ENCODE results near the gene RASGRF1.
"Not testable (repeated sequence)": the region's sequence is repeated elsewhere in the genome, so short reads cannot be mapped to it uniquely, and the experiment has no call there.

The RASGRF1 gene

DNA sequence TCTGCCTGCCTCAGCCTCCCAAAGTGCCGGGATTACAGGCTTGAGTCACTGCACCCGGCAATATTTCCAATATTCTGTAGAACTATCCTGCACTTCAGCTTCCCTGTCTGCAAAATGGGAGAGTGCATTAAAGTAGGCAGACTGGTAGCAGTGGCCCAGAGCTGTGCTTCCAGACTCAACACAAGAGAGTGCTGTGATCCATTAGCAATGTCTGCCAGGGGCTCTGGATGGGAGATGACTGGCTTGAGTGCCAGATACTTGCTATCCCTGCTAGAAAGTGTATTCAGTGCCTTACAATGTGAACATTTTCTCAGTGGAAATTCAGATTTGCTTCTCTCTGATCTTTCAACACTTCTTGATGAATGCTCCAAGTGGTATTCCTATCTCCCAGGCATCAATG lies 80.3 kb downstream of the RASGRF1 start:
- in situ Hi-C loops (cut with MboI; ENCODE audit: low sequenced_read_pairs) = loop anchor here (25.0 kb wide), 1 partner anchor 98 kb away; no protein-coding TSS in a partner anchor

DNA sequence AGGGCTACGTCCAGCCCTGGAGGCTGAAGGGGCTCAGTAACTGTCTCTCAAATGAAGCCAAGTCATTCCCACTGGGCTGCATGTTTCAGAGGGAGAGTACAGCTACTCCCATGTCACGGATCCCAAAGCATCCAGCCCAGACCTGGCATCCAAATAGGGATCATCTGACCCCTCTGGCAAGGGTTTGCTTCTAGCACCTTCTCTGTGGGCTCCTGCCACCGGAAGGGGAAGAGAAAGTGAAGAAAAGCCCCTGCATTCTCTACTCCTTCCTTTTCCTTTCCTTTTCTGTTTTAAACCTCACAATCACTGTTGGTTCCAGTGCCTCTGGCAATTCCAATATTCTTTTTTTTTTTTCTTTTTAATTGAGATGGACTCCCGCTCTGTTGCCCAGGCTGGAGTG lies 81.2 kb downstream of the RASGRF1 start:
- in situ Hi-C loops (cut with MboI; ENCODE audit: low sequenced_read_pairs) = loop anchor here (25.0 kb wide), 1 partner anchor 97 kb away; no protein-coding TSS in a partner anchor

DNA sequence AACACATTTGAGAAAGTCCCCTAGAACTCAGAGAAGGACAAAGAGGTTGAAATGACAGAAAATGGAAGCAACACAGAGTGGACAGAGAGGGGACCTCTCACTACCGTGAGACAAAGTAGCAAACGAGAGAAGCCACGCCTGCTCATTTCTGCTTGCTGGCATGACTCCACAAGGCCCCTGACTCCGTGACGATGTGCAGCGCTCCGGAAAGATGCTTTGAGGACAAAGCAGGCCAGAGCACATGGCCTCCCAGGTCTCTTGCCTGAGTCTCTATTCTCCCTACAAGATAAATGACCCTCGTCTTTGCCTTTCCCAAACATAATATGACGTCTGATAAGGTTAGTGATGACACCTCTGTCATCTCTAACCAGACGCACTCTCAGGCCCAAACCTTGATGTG lies 81.9 kb downstream of the RASGRF1 start:
- in situ Hi-C loops (cut with MboI; ENCODE audit: low sequenced_read_pairs) = loop anchor here (25.0 kb wide), 1 partner anchor 96 kb away; no protein-coding TSS in a partner anchor

DNA sequence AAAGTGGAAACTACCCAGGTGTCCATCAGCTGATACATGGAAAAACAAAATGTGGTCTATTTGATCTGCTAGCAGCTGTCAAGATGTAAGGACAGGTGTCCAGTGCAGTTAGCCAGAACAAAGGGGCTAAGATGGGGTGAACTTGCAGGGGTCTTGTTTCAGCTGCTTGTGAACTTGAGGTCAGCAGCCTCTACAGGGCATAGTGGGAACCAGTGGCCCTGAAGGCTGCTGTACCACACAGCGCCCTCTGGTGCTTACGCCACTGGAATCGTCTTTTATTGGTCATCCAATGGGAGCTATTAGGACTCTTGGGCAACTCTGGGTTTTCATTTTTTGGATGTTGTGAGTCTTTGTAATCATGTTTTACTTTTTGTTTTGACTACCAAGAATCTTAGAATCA lies 83.5 kb downstream of the RASGRF1 start:
- in situ Hi-C loops (cut with MboI; ENCODE audit: low sequenced_read_pairs) = loop anchor here (25.0 kb wide), 1 partner anchor 95 kb away; no protein-coding TSS in a partner anchor

DNA sequence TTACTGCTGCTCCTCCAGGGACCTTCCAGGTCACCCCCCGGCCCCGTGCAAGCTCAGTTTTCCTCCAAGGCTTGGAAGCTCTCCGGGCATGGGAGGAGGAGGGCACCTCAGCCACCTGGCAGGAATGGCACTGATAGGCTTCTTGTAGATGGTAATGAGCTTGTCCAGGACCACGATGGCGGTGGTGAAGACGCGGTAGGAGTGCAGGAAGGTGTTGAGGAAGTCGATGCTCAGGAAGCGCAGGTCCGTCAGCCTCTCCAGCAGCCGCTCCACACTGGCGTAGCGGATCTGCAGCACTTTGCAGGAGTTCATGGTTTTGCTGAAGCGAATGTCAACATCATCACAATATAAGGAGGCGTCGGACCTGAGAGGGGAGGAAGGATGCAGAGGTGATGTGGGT lies 84.5 kb downstream of the RASGRF1 start:
- in situ Hi-C loops (cut with MboI; ENCODE audit: low sequenced_read_pairs) = loop anchor here (25.0 kb wide), 1 partner anchor 94 kb away; no protein-coding TSS in a partner anchor

DNA sequence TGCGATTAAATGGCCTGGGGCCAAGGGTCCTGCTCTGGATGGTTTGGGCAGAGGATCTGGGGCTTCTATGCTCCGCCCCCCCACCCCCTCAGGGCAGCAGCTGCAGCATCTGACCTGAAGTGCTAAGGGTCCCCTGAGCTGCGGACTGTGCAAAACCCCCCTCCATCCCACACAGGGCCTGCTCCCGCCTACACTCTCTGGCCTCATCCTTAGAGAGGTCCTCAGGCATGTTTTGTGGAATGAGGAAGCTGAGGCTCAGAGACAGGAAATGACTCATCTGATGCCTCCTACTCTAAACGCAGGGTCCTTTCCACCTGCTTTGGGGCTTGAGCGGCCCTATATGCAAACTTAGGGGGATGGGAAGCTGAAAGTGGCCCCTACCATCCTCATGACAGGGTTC lies 86.2 kb downstream of the RASGRF1 start:
- in situ Hi-C loops (cut with MboI; ENCODE audit: low sequenced_read_pairs) = loop anchor here (25.0 kb wide), 1 partner anchor 92 kb away; no protein-coding TSS in a partner anchor

DNA sequence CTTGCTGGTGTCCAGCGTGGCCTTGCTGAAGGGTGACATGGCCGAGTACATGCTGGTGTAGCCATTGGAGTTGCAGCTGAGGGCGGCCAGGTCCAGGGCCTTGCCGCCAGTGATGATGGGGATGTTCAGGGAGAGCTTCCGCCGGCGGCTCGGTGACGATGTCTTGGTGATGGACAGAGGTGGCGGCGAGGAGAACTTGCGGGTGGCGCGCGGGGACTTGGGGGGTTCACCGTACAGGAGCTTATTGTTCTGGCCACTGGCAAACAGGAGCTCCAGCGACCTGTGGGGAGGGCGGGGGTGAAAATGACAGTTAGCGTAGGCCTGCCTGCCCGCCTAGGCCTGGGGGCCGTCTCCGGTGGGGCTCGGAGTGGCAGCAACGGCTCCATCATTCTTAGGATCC lies 86.7 kb downstream of the RASGRF1 start:
- in situ Hi-C loops (cut with MboI; ENCODE audit: low sequenced_read_pairs) = loop anchor here (25.0 kb wide), 1 partner anchor 92 kb away; no protein-coding TSS in a partner anchor

DNA sequence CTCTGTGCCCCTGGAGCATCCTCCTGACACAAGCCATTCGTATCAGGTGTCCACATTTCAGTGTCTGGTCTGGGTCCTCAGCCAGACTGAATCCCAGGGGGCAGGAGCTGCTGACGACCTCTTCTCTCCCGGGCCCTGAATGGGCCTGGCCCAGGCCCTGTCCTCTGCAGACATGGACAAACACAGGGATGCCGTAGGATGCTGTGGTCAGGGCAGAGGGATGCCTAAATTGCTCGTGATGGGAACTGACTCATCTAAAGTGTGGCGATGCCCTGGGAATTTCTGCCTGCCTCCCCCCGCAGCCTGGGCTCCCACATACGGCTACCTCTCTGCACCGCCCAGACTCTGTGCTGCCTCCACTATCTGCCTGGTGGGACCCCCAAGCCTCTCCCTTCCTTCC lies 87.3 kb downstream of the RASGRF1 start:
- in situ Hi-C loops (cut with MboI; ENCODE audit: low sequenced_read_pairs) = loop anchor here (25.0 kb wide), 1 partner anchor 91 kb away; no protein-coding TSS in a partner anchor

DNA sequence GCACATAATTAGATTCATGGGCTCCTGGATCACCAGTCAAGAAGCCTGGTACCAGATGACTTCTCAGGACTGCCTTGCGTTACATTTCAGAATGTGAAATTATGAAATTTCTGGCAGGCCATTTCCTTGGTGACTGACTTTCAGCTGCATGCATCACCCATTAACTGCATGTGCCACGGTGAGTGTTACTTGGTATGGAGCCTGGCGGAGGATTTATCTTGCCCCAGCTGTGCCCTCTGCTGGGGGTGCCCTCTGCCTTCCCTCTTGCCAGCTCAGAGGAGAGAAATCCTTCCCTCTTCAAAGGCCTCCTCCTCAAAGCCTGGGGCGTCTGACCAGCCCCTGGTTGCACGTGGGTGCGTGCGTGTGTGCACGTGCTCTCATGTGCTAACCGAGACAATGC lies 88.0 kb downstream of the RASGRF1 start:
- in situ Hi-C loops (cut with MboI; ENCODE audit: low sequenced_read_pairs) = loop anchor here (25.0 kb wide), 1 partner anchor 90 kb away; no protein-coding TSS in a partner anchor

DNA sequence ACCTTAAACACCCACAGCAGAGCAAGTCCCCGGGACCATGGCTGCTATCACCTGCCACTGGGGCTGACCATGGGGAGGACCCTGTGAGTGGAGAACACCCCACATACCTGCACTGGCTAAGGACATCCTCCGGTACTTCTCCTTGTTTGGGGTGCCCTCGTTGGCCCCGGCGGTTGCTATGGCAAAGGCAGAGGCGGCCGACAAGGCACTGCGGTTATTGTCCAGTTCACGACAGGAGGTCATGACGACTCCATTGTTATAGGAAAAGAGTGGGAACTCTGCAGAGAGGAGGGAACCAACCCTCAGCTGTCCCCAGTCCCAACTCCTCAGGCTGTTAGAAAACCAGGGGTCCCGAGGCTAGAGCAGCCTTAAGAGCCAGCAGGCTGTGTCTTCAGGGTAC lies 90.9 kb downstream of the RASGRF1 start:
- in situ Hi-C loops (cut with MboI; ENCODE audit: low sequenced_read_pairs) = loop anchor here (25.0 kb wide), 1 partner anchor 87 kb away; no protein-coding TSS in a partner anchor

DNA sequence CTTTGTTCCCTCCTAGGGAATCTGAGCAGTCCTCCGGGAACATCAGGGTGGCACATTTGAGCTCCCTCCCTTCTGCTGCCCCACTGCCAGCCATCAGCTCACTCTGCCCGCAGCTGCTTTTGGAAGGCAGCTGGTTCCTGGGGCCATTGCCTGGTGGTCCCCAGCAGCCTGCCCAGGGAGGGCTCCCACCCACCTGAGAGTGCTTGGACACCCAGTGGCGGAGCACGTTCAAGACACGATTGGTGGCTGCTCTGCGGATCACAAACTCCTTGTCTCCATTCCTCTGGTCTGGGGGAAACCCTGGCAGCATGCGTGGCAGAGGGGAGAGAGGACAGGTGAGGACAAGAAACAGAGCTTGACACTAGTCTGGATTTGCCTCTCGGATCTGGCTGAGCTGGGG lies 92.1 kb downstream of the RASGRF1 start:
- in situ Hi-C loops (cut with MboI; ENCODE audit: low sequenced_read_pairs) = no loop called here

DNA sequence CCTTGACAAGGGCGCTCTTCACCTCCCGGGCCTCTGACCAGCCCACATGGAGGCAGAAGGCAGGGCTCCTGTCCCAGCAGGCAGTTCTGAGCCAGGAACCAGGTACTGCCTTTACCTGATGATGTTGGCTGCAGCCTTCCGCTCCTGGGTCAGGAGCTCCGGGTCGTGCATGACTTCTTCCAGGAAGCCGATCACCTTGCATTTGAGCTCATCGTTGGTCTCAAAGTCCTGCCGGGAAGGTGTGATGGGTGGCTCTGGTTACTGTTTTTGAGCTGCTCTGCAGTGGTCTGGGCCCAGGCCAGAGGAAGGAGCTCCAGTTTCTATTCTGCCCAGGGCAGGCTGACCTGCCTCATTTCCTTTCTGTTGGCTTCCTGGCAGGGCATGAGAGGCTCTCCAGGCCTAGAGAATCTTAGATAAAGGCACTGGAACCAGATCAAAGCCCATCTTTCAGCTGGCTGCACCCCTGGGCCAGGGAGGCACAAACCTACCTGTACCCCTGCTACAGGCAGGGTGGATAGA lies 92.5 kb downstream of the RASGRF1 start:
- in situ Hi-C loops (cut with MboI; ENCODE audit: low sequenced_read_pairs) = no loop called here

DNA sequence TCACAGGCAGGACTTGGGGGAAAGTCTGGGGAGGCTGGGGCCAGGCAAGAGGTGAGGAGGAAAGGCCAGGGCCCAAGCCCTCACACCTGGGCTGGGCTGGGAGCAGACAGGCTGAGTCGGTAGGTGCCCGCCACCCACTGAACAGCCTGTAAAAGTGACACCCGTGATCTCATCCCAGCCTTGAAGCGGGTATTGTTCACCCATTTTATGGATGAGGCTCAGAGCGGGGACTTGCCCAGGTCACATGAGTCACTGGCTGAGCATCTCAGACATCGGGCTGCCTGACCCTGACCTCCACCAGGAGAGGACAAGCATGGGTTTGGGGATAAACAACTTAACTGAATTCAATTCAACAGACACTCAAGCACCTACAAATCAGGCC lies 93.7 kb downstream of the RASGRF1 start:
- in situ Hi-C loops (cut with MboI; ENCODE audit: low sequenced_read_pairs) = no loop called here

DNA sequence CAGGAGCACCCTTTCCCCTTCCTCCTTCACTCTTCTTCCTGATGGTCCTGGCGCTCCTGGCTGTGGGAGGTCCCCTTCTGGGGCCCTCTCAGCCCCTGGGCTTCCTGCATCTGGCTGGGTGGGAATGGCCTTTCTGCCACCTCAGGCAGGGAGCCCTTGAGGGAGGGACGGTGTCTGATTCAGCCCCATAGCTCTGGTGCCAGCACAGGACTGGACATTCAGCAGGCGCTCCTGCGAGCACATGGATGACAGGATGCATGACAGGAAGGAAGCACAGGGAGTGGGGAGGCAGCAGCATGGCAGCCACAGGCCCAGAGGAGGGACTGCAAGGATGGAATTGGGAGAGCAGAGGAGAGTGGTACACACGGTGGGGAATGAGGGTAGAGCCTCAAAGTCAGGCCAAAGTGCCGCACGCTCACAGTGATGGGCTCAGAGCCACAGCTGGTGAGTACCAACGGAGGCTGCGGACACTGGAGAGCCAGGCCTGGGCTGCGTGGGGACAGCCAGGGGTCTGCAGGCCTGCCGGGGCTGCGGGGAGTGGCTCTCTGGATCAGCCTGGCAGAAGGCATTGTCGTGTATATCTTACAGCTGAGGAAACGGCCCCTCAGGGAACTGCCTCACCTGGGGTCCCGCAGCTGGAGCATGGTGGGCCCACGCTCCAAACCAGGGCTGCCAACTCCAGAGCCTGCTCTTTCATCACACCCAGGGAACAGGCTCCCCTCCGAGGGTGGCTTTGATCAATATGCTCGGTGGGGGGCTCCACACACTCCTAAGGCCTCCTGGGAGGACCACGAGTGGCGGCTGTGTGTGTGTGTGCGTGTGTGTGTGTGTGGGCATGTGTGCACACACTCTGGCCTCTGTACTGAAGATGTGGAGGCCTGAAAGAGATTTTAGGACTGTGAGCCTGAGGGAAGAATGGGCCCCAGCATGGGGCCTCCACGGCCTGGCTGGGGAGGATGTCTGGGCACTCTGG lies 94.4 kb downstream of the RASGRF1 start:
- in situ Hi-C loops (cut with MboI; ENCODE audit: low sequenced_read_pairs) = no loop called here

DNA sequence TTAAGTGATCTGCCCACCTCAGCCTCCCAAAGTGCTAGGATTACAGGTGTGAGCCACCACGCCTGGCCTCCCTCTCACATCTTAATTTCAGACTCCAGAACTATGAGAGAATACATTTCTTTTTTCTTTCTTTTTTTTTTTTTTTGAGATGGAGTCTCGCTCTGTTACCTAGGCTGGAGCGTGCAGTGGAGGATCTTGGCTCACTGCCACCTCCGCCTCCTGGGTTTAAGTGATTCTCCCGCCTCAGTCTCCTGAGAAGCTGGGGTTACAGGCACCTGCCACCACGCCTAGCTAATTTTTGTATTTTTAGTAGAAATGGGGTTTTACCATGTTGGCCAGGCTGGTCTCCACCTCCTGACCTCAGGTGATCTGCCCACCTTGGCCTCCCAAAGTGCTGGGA lies 95.4 kb downstream of the RASGRF1 start:
- in situ Hi-C loops (cut with MboI; ENCODE audit: low sequenced_read_pairs) = not testable (repeated sequence)

DNA sequence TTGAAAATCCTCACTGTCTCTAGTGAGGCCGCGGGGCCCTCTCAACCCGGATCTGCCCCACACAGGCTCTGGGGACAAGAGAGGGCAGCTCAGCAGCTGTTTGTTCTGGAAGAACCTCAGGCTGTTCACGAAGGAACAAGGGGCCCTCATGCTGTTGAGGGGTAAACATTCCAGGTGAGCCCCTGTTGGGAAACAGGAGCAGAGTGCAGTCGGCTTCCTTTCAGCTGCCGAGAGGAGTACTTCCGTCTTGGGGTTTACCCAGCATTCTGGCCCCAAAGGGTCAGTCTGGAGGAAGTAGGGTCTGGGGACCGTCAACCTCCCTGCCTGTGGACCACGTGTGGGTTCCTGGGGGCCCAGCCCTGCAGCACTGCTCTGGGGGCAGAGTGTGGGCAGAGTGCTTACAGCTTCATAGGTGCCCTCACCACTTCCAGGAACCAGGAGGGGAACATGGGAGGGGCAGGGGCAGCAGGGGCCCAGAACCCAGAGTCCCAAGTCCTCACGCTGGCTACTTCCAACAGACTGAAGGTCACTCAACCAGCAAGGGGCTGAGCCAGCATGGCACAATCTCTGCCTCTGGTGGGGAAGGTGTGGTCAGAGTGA lies 96.5 kb downstream of the RASGRF1 start:
- in situ Hi-C loops (cut with MboI; ENCODE audit: low sequenced_read_pairs) = no loop called here

DNA sequence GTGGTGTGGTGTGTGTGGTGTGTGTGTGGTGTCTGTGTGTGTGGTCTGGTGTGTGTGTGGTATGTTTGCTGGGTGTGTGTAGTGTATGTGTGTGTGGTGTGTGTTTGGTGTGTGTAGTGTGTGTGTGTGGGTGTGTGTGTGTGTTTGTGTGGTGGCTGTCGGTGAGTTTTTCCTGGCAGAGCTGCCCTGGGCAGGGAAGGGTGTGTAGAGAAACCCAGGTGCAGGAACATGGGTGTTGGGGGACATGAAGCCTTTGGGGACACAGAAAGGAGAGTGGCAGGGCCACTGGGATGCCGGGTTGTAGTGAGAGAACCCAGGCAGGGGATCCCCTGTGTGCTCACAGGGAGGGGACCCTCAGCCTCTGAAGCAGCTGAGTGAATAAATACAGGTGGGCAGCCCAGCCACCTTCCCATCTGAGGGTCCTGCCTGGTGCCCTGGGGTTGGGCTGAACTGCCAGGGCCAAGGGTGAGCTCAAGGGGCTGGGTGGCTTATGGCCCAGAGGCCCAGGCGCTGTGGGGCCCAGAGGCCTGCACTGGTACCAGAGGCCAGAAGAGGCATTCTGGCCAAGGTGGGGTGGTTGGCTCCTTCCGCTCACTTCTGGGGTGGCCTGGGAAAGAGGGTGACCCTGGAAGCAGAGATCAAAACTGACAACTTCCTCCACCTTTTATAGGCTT lies 97.2 kb downstream of the RASGRF1 start:
- in situ Hi-C loops (cut with MboI; ENCODE audit: low sequenced_read_pairs) = no loop called here

DNA sequence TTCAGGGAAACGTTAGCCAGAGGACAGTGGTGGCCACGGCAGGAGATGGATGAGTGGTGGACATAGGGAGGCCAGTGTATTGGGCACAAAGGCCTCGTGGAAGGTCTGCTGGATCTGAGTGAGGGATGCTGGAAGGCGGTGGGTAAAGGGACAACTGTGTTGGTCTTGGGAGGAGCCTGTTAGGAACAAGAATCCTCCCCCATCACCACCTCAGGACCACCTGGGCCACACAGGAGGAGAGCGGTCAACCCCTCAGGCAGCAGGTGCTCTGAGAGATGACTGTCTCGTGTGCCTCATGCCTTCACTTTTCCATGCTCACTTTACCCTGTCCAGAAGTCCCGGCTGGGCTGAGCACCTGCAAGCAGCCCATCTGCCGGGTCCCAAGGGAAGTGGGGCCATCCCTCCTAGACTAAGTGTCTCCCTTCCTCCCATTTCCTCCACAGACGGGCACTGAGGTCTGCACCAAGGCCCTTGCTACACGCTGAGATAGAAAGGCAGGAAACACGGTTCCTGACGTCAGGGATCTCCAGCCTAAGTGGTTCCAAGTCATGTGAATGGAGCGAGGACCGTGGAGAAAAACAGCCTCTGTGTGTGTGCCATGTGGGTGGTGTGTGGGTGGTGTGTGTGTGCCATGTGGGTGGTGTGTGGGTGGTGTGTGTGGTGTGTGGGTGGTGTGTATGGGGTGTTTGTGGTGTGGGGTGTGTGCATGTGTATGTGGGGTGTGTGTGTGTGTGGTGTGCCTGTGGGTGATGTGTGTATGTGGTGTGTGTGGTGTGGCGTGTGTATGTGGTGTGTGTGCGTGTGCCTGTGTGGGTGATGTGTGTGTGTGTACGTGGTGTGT lies 97.9 kb downstream of the RASGRF1 start:
- in situ Hi-C loops (cut with MboI; ENCODE audit: low sequenced_read_pairs) = no loop called here

DNA sequence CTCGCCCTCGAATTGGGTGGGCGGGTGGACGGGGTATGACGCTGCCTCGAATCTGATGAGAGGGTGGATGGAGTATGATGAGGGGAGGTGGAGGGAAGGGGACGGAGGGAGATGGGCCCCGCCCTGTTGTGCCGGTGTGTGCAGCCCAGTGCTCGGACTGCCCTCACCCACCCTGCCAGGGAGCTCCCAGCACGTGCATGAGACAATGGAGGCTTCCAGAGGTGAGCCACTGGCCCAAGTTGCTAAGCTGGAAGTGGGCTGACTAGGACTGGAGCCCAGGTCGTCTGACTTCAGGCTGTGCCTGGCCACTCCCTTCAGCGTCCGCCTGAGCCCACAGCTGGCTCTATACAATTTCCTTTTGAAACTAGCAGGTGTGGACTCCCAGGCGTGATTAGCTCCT lies 98.7 kb downstream of the RASGRF1 start:
- in situ Hi-C loops (cut with MboI; ENCODE audit: low sequenced_read_pairs) = no loop called here

DNA sequence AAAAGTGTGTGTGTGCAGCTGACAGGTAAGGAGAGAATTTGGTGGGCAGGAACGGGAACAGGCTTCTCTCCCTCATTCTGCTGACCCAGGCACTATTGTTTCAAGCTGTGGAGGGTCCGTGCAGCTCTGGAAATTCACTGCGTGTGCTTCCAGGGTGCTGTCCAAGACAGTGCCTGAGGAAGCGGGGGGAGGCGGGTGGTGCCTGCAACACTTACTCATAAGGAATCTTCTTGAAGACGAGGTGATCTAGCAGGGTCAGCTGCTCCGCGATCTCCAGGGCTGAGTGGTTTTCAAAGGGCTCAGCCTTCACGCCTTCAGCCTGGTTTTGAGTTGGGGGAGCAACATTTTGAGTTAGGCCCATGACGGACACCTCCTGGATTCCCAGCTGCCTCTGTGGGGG lies 99.1 kb downstream of the RASGRF1 start:
- in situ Hi-C loops (cut with MboI; ENCODE audit: low sequenced_read_pairs) = no loop called here
